ENCODE data around the gene CCDC63.

Gene CCDC63

DNA sequence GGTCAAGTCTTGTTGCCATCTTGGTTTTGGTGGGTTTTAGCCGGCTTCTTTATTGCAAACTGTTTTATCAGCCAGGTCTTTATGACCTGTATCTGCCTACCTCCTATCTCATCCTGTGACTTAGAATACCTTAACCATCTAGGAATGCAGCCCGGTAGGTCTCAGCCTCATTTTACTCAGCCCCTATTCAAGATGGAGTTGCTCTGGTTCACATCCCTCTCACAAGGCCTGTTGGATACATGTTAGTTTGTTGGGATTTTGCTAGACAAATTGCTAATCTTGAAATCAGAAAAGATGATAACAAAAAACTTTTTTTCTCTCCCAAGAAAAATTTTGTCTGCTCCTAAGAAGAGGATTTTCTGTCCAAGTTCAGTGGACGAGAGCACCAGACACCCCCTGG is 27.6 kb upstream of the CCDC63 start:
- H3K4me3 ChIP-seq (ENCODE audit: low read length) = no peak overlapping the region
- H3K4me2 ChIP-seq (ENCODE audit: low read length) = no peak overlapping the region
- H3K36me3 ChIP-seq (ENCODE audit: insufficient read depth, low read length) = no peaks in the 10 kb centered on the region
- no peaks in the 10 kb centered on the region for H3K9me3 ChIP-seq (replicated peaks; ENCODE audit: low read length)
- peaks cover 32% of the 10 kb centered on the region for H3K27me3 ChIP-seq (ENCODE audit: control insufficient read depth, insufficient read depth, low read length)
- H3K4me1 ChIP-seq (ENCODE audit: control insufficient read depth, insufficient read depth, low read length) = no peaks in the 10 kb centered on the region
- no peak overlapping the region for H3K9ac ChIP-seq (ENCODE audit: low read depth, low read length)

GRCh38 chr12:110819646-110820045 is 27.1 kb upstream of the CCDC63 start:
- Histone ChIP-seq H3K4me2 (ENCODE audit: low read length) (no peak overlapping the region), H3K4me3 (ENCODE audit: low read length) (no peak overlapping the region), H3K27me3 (ENCODE audit: control insufficient read depth, insufficient read depth, low read length) (peaks cover 33% of the 10 kb centered on the region), H3K36me3 (ENCODE audit: insufficient read depth, low read length) (no peaks in the 10 kb centered on the region), H3K4me1 (ENCODE audit: control insufficient read depth, insufficient read depth, low read length) (no peaks in the 10 kb centered on the region), H3K9ac (ENCODE audit: low read depth, low read length) (no peak overlapping the region), H3K9me3 (replicated peaks; ENCODE audit: low read length) (no peaks in the 10 kb centered on the region)

DNA sequence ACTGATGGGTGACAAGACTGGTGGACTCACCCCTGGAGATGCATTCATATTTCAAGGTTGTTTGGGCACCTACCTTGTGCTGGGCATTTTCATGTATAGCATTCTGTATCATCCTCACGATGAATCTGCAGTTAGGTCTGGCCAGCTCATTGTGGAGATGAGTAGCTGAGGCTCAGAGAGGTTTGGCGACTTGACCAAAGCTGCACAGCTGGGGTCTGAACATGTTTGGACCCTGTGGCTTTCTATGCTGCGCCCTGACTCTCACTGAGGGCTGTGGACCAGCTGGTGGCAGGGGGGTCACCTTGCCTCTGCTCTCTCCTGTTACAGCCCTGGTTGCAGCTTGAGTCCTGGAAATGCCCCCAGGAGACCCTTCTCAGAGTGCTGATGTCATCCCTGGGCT is 24.9 kb upstream of the CCDC63 start:
- H3K27me3 ChIP-seq (ENCODE audit: control insufficient read depth, insufficient read depth, low read length) = peaks cover 23% of the 10 kb centered on the region
- H3K4me2 ChIP-seq (ENCODE audit: low read length) = no peak overlapping the region
- H3K9me3 ChIP-seq (replicated peaks; ENCODE audit: low read length) = no peaks in the 10 kb centered on the region
- H3K9ac ChIP-seq (ENCODE audit: low read depth, low read length) = no peak overlapping the region
- peaks cover 1% of the 10 kb centered on the region for H3K4me1 ChIP-seq (ENCODE audit: control insufficient read depth, insufficient read depth, low read length)
- H3K4me3 ChIP-seq (ENCODE audit: low read length) = no peak overlapping the region
- H3K36me3 ChIP-seq (ENCODE audit: insufficient read depth, low read length) = no peaks in the 10 kb centered on the region

DNA sequence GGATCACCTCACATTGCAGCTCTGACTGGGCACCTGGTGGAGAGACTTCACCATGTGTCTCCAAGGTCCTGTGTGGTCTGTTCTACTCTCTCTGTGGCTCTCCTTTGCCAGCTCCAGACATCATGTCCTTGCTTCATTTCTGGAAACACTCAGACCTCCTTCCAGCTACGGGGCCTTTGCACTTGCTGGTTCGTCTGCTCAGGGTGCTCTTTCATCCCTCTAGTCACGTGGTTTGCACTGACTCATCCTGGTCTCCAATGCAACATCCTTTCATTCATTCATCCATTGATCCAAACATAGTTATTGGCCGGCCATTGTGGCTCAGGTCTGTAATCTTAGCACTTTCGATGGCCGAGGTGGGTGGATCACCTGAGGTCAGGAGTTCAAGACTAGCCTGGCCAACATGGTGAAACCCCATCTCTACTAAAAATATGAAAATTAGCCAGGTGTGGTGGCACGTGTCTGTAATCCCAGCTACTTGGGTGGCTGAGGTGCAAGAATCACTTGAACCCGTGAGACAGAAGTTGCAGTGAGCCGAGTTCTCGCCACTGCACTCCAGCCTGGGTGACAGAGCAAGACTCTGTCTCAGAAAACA is 23.9 kb upstream of the CCDC63 start:
- H3K9ac ChIP-seq (ENCODE audit: low read depth, low read length) = no peak overlapping the region
- H3K4me3 ChIP-seq (ENCODE audit: low read length) = no peak overlapping the region
- peaks cover 3% of the 10 kb centered on the region for H3K4me1 ChIP-seq (ENCODE audit: control insufficient read depth, insufficient read depth, low read length)
- no peaks in the 10 kb centered on the region for H3K9me3 ChIP-seq (replicated peaks; ENCODE audit: low read length)
- no peaks in the 10 kb centered on the region for H3K36me3 ChIP-seq (ENCODE audit: insufficient read depth, low read length)
- H3K27me3 ChIP-seq (ENCODE audit: control insufficient read depth, insufficient read depth, low read length) = peaks cover 26% of the 10 kb centered on the region
- no peak overlapping the region for H3K4me2 ChIP-seq (ENCODE audit: low read length)

DNA sequence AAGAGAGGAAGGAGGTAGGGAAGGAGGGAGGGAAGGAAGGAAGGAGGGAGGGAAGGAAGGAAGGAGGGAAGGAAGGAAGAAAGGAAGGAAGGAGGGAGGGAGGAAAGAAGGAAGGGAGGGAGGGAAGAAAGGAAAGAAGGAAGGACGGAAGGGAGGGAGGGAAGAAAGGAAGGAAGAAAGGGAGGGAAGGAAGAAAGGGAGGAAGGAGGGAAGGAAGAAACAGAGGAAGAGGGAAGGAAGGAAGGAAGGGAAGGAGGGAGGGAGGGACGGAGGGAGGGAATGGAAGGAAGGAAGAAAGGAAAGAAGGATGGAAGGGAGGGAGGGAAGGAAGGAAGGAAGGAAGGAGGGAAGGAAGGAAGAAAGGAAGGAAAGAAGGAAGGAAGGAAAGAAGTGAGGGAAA is 22.4 kb upstream of the CCDC63 start:
- peaks cover 3% of the 10 kb centered on the region for H3K4me1 ChIP-seq (ENCODE audit: control insufficient read depth, insufficient read depth, low read length)
- H3K36me3 ChIP-seq (ENCODE audit: insufficient read depth, low read length) = no peaks in the 10 kb centered on the region
- peaks cover 30% of the 10 kb centered on the region for H3K27me3 ChIP-seq (ENCODE audit: control insufficient read depth, insufficient read depth, low read length)
- no peaks in the 10 kb centered on the region for H3K9me3 ChIP-seq (replicated peaks; ENCODE audit: low read length)
- H3K9ac ChIP-seq (ENCODE audit: low read depth, low read length) = no peak overlapping the region
- no peak overlapping the region for H3K4me3 ChIP-seq (ENCODE audit: low read length)
- H3K4me2 ChIP-seq (ENCODE audit: low read length) = no peak overlapping the region

DNA sequence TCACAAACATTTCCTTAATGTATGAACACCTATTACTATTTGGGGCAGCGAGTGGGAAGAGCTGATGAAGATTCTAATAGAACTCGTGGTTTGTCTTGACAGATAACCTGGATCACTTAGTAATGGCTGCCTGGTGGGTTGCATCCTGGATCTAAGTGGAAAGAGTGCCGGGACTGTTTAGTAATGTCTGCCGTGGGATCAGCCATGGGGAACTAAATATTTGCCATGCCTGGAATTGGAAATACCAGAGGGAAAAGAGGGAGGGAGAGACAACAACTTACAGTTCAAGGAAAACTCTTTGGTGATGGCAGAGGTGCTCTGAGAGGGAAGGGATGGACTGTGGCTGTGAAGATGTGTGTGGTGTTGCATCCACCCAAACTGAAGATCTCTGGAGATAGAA is 21.3 kb upstream of the CCDC63 start:
- no peak overlapping the region for H3K4me3 ChIP-seq (ENCODE audit: low read length)
- no peak overlapping the region for H3K4me2 ChIP-seq (ENCODE audit: low read length)
- H3K4me1 ChIP-seq (ENCODE audit: control insufficient read depth, insufficient read depth, low read length) = peaks cover 3% of the 10 kb centered on the region
- no peak overlapping the region for H3K9ac ChIP-seq (ENCODE audit: low read depth, low read length)
- H3K27me3 ChIP-seq (ENCODE audit: control insufficient read depth, insufficient read depth, low read length) = peaks cover 33% of the 10 kb centered on the region
- H3K36me3 ChIP-seq (ENCODE audit: insufficient read depth, low read length) = no peaks in the 10 kb centered on the region
- H3K9me3 ChIP-seq (replicated peaks; ENCODE audit: low read length) = no peaks in the 10 kb centered on the region

- Histone ChIP-seq H3K4me2 (ENCODE audit: low read length) (peak overlapping the region; percentile 72), H3K9ac (ENCODE audit: low read depth, low read length) (no peak overlapping the region), H3K9me3 (replicated peaks; ENCODE audit: low read length) (no peaks in the 10 kb centered on the region), H3K27me3 (ENCODE audit: control insufficient read depth, insufficient read depth, low read length) (peaks cover 38% of the 10 kb centered on the region), H3K4me1 (ENCODE audit: control insufficient read depth, insufficient read depth, low read length) (peaks cover 3% of the 10 kb centered on the region), H3K36me3 (ENCODE audit: insufficient read depth, low read length) (no peaks in the 10 kb centered on the region), H3K4me3 (ENCODE audit: low read length) (peak overlapping the region; percentile 51)
Observed at GRCh38 chr12:110826592-110827200, 20.1 kb upstream of the CCDC63 start.

- H3K4me1 ChIP-seq (ENCODE audit: control insufficient read depth, insufficient read depth, low read length) = peaks cover 3% of the 10 kb centered on the region
- H3K9ac ChIP-seq (ENCODE audit: low read depth, low read length) = no peak overlapping the region
- H3K27me3 ChIP-seq (ENCODE audit: control insufficient read depth, insufficient read depth, low read length) = peaks cover 35% of the 10 kb centered on the region
- no peak overlapping the region for H3K4me2 ChIP-seq (ENCODE audit: low read length)
- no peaks in the 10 kb centered on the region for H3K36me3 ChIP-seq (ENCODE audit: insufficient read depth, low read length)
- H3K4me3 ChIP-seq (ENCODE audit: low read length) = no peak overlapping the region
- no peaks in the 10 kb centered on the region for H3K9me3 ChIP-seq (replicated peaks; ENCODE audit: low read length)
Observed at GRCh38 chr12:110829308-110829707, 17.5 kb upstream of the CCDC63 start.

DNA sequence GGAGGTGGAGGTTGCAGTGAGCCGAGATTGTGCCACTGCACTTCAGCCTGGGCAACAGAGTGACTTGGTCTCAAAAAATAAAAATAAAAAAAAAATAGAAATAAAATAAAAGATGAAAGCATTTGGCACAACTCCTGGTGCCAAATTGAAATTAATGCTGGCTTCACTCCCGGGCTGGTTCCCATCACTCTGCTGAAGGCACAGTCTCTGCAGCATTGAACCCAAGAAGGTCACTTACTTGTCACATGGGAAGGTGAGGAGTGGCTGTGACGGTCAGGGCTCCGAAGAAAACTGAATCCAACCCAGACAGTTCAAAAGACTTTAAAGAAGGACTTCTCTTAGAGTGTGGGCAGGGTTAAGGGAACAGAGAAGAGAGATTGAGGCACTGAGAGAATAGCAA is 10.5 kb upstream of the CCDC63 start:
- no peaks in the 10 kb centered on the region for H3K36me3 ChIP-seq (ENCODE audit: insufficient read depth, low read length)
- H3K4me2 ChIP-seq (ENCODE audit: low read length) = no peak overlapping the region
- H3K9me3 ChIP-seq (replicated peaks; ENCODE audit: low read length) = no peaks in the 10 kb centered on the region
- no peak overlapping the region for H3K4me3 ChIP-seq (ENCODE audit: low read length)
- H3K27me3 ChIP-seq (ENCODE audit: control insufficient read depth, insufficient read depth, low read length) = peaks cover 35% of the 10 kb centered on the region
- peaks cover 4% of the 10 kb centered on the region for H3K4me1 ChIP-seq (ENCODE audit: control insufficient read depth, insufficient read depth, low read length)
- no peak overlapping the region for H3K9ac ChIP-seq (ENCODE audit: low read depth, low read length)

GRCh38 chr12:110841007-110841406 is 5.8 kb upstream of the CCDC63 start:
- H3K4me3 ChIP-seq (ENCODE audit: low read length) = no peak overlapping the region
- peaks cover 53% of the 10 kb centered on the region for H3K27me3 ChIP-seq (ENCODE audit: control insufficient read depth, insufficient read depth, low read length)
- no peaks in the 10 kb centered on the region for H3K36me3 ChIP-seq (ENCODE audit: insufficient read depth, low read length)
- H3K4me2 ChIP-seq (ENCODE audit: low read length) = no peak overlapping the region
- H3K9me3 ChIP-seq (replicated peaks; ENCODE audit: low read length) = no peaks in the 10 kb centered on the region
- H3K4me1 ChIP-seq (ENCODE audit: control insufficient read depth, insufficient read depth, low read length) = peaks cover 6% of the 10 kb centered on the region
- H3K9ac ChIP-seq (ENCODE audit: low read depth, low read length) = no peak overlapping the region

DNA sequence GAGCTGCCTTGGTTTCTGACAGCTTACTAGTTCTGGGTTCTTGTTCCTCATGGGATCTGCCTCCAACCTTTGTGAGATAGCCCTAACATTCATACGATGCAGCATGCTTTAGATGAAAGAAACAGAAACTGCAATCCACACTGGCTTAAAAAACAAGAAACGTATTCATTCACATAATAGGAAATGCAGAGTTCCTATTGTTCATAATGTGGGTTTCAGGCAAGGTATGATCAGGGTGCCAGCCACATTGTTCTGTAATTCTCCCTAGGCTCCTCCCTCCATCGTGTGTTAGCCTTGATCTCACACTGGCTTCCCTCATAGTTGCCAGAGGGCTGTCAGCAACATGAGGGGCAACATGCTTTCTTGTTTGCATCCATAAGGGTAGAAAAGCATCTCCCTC is 2.7 kb upstream of the CCDC63 start:
- no peak overlapping the region for H3K4me3 ChIP-seq (ENCODE audit: low read length)
- H3K9me3 ChIP-seq (replicated peaks; ENCODE audit: low read length) = no peaks in the 10 kb centered on the region
- H3K4me2 ChIP-seq (ENCODE audit: low read length) = no peak overlapping the region
- no peaks in the 10 kb centered on the region for H3K36me3 ChIP-seq (ENCODE audit: insufficient read depth, low read length)
- H3K4me1 ChIP-seq (ENCODE audit: control insufficient read depth, insufficient read depth, low read length) = peaks cover 6% of the 10 kb centered on the region
- H3K27me3 ChIP-seq (ENCODE audit: control insufficient read depth, insufficient read depth, low read length) = peaks cover 65% of the 10 kb centered on the region
- no peak overlapping the region for H3K9ac ChIP-seq (ENCODE audit: low read depth, low read length)

All from skeletal muscle satellite cell (primary cell).